Islet precursor cell (in vitro differentiated cells): Measurements from ENCODE around the gene AMELX.

Experiments
- DNase-seq: peaks from one replicate; pipeline ENCODE4 v3.0.0-alpha.2; 2018

Gene AMELX

DNA sequence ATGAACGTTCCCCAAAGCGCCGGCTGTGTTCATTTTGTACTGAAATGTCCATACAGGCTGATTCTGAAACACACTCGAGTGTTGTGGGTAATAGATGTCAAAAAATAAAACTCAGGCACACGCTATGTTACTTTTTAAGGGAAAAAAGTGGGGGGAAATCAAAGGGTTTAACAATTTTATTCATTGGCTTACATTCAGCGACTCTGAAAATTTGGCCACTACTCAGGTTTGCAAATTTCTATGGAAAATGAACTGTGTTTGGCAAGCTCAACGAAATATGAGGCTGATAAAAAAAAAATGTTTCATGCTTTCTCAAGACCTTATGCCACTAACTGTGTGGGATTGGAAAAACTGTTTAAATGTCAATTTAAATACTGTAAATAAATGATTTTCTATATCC, 18.5 kb downstream of the AMELX start:
- DNase-seq, result no peak

DNA sequence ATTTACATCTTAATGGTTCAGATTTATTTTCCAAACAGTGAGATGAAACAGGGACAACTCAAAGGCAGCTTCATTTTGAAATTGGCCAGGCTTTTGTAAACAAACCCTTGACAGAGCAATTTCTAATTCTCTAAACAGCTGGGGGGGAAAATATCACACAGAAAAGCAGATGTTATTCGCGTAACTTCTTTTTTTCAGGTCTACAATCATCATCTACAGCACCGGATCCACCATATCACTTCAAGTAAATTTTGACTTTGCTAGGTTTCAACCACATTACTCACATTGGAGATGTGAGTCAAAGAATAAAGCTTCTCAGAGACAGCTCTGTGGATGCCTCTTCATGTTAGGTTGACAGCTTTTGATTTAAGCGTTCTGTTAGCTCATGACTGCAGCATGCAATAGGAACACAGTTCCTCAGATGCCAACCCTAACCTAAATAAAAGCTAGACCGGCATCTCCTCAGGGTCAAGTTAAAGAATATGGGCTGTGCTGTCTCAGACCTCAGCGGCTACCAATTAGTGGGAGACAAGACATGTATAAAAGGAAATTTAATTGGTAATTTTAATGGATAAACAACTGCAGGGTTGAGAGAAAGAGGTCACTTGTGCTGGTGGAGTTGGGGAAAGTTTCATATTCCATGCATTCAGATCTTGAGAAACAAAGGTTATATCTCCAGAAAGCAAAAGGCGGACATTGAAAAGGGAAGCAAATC, 26.8 kb downstream of the AMELX start:
- no peak for DNase-seq

DNA sequence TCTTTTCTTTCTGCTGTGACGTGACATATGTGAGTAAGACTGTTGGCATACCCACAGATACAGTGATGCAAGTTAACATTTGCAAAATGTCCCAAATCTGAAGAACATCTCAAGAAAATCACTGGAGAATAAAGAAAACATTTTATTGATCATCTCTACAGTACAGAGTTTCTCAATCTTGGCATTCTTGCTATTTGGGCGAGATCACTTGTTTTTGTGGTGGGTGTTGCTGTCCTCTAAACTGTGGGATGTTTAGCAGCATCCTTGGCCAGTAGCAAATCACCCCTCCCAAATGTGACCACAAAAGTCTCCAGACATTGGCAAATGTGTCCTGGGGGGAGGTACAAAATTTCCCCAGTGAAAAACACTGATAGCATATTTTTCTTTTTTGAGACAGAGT, 28.8 kb downstream of the AMELX start:
- DNase-seq, result no peak

DNA sequence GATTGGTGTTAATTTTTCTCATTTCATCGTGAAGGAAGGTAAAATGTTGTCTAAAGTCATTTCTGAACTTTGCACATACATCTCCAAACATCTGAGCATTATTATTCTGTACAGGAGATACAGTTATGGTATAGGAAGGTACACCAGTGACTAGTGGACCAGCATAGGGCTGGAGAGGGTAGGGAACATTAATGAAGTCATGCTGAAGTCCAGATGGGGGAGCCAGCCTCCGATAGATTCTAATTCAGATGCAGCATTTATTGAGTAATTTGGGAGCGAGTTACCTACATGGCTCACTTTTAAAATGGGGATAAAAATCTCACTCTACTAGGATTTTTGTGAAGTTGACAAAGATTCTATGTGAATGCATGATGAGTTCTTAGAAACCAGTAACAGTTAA, 34.9 kb downstream of the AMELX start:
- DNase-seq, result no peak

DNA sequence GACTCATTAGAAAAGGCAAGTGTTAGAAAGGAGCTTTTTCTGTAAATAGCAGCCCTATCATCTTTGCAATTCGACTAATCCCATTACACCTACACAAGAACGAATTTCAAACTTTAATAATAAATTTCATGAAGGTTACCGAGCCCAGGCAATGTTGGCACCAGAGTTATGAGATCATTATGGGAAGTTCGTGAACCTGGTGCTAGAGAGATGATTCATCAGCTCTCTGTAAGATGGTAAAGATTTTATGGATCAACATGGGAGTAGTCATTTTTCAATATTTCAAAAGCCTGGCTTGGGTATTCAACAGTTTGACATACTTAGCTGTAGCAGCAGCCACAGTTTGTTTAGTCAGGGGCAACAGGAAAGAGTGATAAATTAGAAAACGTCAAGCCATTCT, 35.8 kb downstream of the AMELX start:
- DNase-seq, result no peak

DNA sequence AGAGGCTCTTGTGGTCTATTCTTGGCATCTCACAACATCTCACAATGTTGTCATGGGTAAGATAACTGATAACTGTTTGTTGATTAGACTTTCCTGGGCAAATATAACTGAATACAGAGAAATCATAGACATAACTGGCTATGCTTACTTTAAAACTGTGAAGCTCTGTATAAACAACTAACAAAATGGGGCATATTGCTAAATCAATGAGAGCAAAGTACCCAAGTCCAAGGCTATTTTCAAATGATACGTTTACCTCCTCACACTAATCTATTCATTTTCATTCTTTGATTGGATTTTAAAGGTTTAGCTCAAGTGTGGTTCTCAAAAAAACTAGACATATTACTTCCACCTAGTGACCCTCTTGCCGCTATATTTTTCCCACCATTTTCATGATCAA, 38.6 kb downstream of the AMELX start:
- DNase-seq, result no peak

DNA sequence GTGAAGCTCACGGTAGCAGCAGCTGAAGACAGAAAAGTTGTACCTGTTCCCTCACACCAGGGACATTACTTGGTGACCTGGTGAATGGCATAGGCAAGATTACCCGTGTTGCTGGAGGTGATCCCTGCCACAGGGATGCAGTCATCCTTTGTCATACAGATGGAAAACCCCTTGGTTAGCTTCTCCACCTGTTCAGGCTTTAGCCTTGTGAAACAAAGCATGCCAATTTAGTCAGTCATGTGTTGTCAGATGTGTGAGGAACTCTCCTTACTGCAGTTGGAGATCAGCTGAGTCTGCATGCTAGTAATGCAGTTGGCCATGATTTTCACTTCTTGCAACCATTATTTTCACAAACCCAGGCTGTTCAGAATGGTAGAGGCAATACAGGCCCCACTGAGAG, 41.0 kb downstream of the AMELX start:
- no peak for DNase-seq

DNA sequence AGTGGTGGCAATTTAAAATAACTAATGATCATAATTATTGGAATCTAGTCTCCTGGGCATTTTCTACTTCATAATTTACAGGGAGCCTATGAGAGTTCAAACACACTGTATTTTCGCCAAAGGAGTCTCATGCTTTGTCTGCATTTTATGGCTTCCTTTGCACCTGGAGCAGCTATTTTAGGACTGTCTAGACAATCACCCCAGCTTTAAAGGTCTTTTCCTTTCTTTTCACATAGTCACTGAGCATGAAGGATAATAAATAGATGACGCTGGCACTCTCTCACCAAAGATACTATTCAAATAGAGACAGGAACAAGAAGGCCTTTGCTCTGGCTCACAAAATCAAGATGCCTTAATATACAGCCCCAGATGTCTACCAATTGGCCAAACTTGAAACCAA, 43.0 kb downstream of the AMELX start:
- no peak for DNase-seq

DNA sequence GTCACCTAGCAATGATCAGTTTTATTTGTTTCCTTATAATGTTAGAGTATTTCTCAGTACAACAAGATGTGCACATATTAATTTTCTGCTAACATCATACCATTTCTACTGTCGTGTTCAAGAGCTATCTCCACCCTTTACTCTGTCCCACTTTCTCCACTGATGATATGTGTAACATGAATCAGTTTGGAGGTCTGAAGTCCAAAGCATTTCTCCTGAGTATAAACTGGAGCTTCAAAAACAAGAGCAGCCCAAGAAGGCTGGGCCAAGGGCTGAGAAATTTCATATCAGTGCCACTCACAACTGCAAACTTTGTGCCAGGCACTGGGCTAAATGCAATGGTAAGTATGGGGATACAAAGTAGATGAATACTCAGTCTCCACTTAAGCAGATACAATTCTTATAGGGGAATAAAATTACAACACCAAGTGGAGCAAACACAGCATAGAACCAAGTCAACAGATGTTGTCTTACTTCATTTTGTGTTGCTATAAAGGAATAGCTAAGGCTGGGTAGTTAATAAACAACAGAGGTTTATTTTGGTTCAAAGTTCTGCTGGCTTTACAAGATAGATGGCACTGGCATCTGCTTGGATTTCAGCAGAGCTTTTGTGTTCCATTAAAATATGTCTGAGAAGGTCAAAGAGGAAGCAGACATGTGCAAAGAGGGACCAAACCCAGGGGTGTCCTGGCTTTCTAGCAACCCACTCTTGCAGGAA, 44.2 kb downstream of the AMELX start:
- no peak for DNase-seq

DNA sequence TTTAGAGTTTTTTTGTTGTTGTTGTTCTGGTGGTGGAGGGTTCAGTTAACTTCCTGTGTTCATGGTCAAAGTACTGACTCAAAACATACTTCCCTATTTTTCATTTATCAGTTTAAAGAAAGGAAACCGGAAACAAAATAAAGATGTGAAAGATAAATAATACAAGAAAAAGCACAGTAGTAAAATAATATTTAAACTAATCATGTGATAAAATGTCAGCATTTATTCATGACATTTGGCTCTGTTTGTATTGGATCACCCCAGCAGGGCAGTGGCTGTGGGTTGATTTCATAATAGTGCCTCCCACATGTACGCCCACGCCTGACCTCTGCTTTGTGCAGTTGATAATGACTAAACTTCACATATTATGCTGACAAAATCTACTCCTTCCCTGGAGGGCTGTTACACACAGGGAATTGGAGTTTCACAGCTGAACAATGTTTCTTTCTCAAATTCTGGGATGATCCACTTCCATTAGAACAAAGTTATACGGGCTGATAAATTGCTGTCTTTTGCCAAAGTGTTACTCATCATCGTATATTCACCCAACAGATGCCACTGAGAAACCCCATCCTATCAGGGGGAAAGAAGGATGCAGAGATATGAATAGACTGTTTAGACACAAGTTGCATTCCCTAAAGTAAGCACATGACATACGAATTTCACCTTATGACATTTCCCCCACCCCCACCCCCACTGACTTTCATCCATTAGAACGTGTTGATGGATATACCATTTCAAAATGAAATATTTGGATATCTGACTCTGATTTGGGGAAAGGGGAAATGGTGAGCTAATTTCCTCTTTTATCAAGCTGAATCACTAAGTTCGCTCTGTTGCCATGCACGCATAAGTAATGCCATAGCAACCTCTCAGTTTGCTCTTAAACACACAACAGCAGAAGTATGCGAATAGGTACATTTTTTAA, 48.3 kb downstream of the AMELX start:
- DNase-seq, result no peak

DNA sequence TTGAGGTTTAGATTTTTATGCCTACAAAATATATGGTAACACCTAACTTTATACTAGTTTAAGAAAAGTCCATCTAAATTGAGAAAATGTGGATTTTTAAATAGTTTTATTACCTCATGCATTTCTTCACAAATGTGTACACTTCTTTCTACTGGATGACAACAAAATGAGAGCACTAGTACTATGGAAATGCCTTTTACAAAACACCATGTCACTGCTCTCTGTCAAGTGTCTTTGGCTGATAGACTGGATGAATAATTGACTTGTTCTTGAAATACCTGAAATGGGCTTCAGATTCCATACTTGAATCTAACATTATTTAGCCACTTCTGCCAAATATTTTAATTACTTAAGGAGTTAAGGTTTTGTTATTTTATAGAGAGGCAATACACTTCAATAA, 49.5 kb downstream of the AMELX start:
- DNase-seq, result no peak

DNA sequence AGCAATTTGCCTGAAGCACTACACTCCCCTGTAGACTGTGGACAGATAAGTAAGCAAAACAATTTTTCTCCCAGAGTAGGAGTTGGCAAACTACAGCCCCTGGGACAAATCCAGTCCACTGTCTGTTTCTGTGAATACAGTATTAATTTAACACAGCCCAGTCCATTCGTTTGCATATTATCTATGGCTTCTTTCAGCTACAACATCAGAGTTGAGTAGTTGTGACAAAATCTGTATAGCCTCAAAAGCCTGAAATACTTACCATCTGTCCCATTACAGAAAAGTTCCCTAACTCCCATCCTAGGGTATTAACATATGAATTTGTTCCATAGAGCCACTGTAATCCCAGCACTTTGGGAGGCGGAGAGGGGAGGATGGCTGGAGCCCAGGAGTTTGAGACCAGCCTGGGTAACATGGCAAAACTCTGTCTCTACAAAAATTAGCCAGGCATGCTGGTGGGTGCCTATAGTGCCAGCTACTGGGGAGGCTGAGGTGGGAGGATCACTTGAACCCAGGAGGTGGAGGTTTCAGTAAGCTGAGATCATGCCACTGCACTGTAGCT, 53.0 kb downstream of the AMELX start:
- DNase-seq, result no peak

DNA sequence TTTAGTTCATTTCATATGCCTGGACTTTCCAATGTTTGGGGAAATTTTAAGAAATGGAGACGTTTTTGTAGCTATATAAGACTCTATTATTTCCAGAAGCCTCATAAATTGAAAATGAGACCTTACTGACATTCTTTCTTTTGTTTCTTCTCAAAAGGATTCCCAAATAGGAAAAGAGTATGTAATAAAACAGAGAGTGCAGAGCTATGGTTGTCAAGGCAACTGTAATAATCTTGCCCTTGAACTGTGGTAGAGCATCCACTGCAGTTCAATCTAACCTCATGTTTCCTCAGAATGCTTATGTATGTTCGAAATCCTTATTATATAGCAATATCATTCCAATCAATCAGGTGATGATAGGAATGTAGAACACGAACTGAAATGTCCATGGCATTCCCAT, 54.1 kb downstream of the AMELX start:
- no peak for DNase-seq

DNA sequence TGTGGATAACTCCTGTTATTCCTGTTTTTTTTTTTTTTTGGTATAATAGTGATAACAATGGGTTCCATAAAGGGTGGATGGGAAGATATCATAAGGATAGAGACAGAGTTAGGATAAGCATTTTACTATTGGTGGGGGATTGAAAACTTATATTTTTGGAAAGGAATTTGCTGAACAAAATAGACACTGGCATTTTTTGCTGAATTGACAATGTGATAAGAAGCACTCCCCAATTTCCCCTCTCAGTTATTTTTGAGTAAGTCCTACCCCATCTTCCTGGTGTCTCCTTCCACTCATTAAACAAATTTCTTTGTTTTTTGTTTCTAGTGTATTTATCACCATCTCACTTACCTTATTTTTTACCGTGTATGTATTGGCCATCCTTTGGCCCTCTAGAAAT, 55.8 kb downstream of the AMELX start:
- no peak for DNase-seq

DNA sequence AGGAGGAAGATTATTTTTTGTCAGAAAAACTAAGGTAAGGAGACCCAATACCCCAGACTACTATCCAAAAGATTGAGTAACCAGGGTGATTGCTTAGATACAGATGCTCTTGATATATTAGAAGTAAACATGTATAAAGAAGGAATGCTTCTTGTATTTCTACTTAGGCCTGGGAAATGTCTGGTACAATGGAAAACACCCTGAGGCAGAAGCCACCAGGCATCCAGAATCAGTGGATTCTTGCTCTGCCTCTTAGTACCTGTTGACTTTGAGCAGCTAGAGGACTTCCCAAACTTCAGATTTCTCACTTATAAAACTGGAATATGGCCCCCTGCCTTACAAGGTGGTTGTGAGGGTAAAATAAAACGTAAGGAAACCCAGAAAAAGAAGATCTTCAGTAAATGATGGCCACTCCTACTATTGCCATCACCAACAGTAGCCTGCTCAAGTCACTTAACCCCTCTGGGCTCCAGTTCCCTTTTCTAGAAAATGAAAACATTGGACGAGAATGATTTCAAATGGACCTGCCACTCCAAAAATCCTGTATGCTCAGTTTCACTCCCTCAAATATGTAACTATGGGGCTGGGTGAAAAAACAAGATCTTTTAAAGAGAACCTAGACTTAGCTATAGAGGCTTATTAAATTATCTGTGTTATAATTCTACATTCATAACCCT, 56.6 kb downstream of the AMELX start:
- no peak for DNase-seq
